Subcutaneous adipose tissue (tissue), 4 donors: ENCODE measurements around the gene GPR142. TPM values are rescaled to one million over a fixed set of nuclear protein-coding genes. Genes with fewer than 3 reads are reported as not detected.

ENCODE experiments used
- CTCF ChIP-seq: fragments of 450-650 bp; IDR thresholded peaks from one replicate; pipeline ENCODE4 v1.5.1; 2016; ENCODE audit warnings: low read depth, mild to moderate bottlenecking, control low read depth, antibody characterized with exemption, moderate library complexity
- total RNA-seq, 4 donors: library from RNA; depleted of rRNA; stranded (reverse); fragments of >200 nt; gene quantifications; one replicate each; pipeline ENCODE4 v1.1.0, GENCODE V29; 2016

The GPR142 gene
- total RNA-seq, 4 donors from 2014 or later = 0.22 TPM; not detected in 3

- no peak for TF ChIP-seq CTCF
Observed at GRCh38 chr17:74361230-74362068, 5.9 kb upstream of the GPR142 start, which contains the start of gene BTBD17. BTBD17 (minus strand) TSS chr17:74361868; CDS start chr17:74361819, 49 bp downstream.

- TF ChIP-seq CTCF = no peak
Observed at GRCh38 chr17:74362069-74362405, 5.3 kb upstream of the GPR142 start.

GRCh38 chr17:74362810-74363498 lies 4.4 kb upstream of the GPR142 start:
- TF ChIP-seq CTCF = no peak

GRCh38 chr17:74368341-74369081 lies 1.2 kb downstream of the GPR142 start:
- TF ChIP-seq CTCF = no peak

- no peak for TF ChIP-seq CTCF
Observed at GRCh38 chr17:74369221-74369620, 1.9 kb downstream of the GPR142 start.

GRCh38 chr17:74369665-74370490 lies 2.6 kb downstream of the GPR142 start:
- TF ChIP-seq CTCF = no peak
